Measurements from ENCODE around the gene HSP90AB1.
A peak's percentile ranks its signal among the peaks of the same experiment; 100 is the strongest.

- peak; percentile 95 for TF ChIP-seq POLR2AphosphoS5 (IDR thresholded peaks at IDR 0.05; ENCODE audit: low read depth, low read length)
- TF ChIP-seq REST (IDR thresholded peaks at IDR 0.05; ENCODE audit: insufficient read depth in 1 of 2, low read depth in 2 of 2, low read length in 2 of 2), result peak; percentile 34 to 66; a peak in 3 of 4 replicates
- peak; percentile 60; the same call in 1 of the 2 replicates for TF ChIP-seq SIN3A (IDR thresholded peaks at IDR 0.05; ENCODE audit: borderline replicate concordance, insufficient read depth, low read length)
These were observed 18.3 kb downstream of the HSP90AB1 start, which contains the start of gene NFKBIE for GRCh38 chr6:44265007-44265721.
